ENCODE data around the gene NONO. TPM values are rescaled to one million over a fixed set of nuclear protein-coding genes. Genes with fewer than 3 reads are reported as not detected.

NONO gene
- total RNA-seq, 1 experiment from 2014 or later = 551 TPM

DNA sequence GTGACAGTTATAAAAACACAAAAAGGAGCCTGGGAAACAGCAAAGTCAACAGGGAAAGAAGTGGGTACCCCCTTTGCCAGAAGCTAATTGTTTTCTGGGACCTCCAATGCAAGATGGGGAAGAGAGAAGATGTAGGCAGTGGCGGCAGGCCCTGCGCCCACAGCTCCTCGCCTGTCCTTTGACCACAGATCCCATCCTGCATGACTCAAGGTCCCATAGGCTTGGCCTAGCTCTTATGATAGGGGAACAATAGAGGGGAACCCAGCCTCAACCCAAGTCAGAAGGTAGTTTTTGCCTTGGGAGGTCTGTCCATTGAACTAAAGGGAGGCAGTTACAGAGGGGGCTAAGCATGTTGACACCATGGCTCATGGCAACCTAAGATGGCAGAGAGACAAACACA, 43.7 kb upstream of the NONO start:
- intact Hi-C loops (cut with micrococcal nuclease; ENCODE audit: unreplicated experiment) = no loop called here
- BruUV-seq (replicated peaks) = TSS peak; percentile 28
- H3K27ac ChIP-seq = no peak overlapping the region
- TF ChIP-seq EZH2 (IDR thresholded peaks at IDR 0.05; ENCODE audit: low read depth) = no peak
- no peak for TF ChIP-seq CTCF (conservative IDR thresholded peaks at IDR 0.05)
- H3K36me3 ChIP-seq (ENCODE audit: low read depth) = no peaks in the 10 kb centered on the region; the same call in 1 of the 2 replicates
- no peak overlapping the region for H3K4me2 ChIP-seq
- no peaks in the 10 kb centered on the region for H3K9me3 ChIP-seq (ENCODE audit: insufficient read depth, low read depth)
- H3K4me3 ChIP-seq = no peak overlapping the region
- H3K9me2 ChIP-seq (ENCODE audit: insufficient read depth) = no peaks in the 10 kb centered on the region
- no peaks in the 10 kb centered on the region for H4K20me1 ChIP-seq (ENCODE audit: insufficient read depth)
- H3K79me2 ChIP-seq (ENCODE audit: low read depth) = no peaks in the 10 kb centered on the region
- no peaks in the 10 kb centered on the region for H3K27me3 ChIP-seq (ENCODE audit: insufficient read depth, low read depth)
- no peaks in the 10 kb centered on the region for H3K4me1 ChIP-seq (replicated peaks; ENCODE audit: insufficient read depth)
- H2AFZ ChIP-seq = no peak overlapping the region
- ChIA-PET POLR2A (ENCODE audit: unreplicated experiment) (no interaction called here), CTCF (no interaction called here)
- H3F3A ChIP-seq (ENCODE audit: insufficient read depth, low read depth) = no peaks in the 10 kb centered on the region
- DNase-seq = no peak

- H3K9me2 ChIP-seq (ENCODE audit: insufficient read depth) = no peaks in the 10 kb centered on the region
- H3F3A ChIP-seq (ENCODE audit: insufficient read depth, low read depth) = no peaks in the 10 kb centered on the region
- H3K4me3 ChIP-seq = no peak overlapping the region
- H3K79me2 ChIP-seq (ENCODE audit: low read depth) = no peaks in the 10 kb centered on the region
- no peak for DNase-seq
- H3K27me3 ChIP-seq (ENCODE audit: insufficient read depth, low read depth) = no peaks in the 10 kb centered on the region
- no peaks in the 10 kb centered on the region for H3K9me3 ChIP-seq (ENCODE audit: insufficient read depth, low read depth)
- no peaks in the 10 kb centered on the region; the same call in 1 of the 2 replicates for H3K36me3 ChIP-seq (ENCODE audit: low read depth)
- POLR2A ChIA-PET (ENCODE audit: unreplicated experiment) = no interaction called here
- TF ChIP-seq CTCF (conservative IDR thresholded peaks at IDR 0.05) (no peak), EZH2 (IDR thresholded peaks at IDR 0.05; ENCODE audit: low read depth) (no peak)
- H2AFZ ChIP-seq = no peak overlapping the region
- H3K27ac ChIP-seq = no peak overlapping the region
- intact Hi-C loops (cut with micrococcal nuclease; ENCODE audit: unreplicated experiment) = no loop called here
- CTCF ChIA-PET = no interaction called here
- H4K20me1 ChIP-seq (ENCODE audit: insufficient read depth) = no peaks in the 10 kb centered on the region
- no peak overlapping the region for H3K4me2 ChIP-seq
- H3K4me1 ChIP-seq (replicated peaks; ENCODE audit: insufficient read depth) = no peaks in the 10 kb centered on the region
- no TSS peak for BruUV-seq (replicated peaks)
Observed at GRCh38 chrX:71241301-71241700, 42.1 kb upstream of the NONO start.

GRCh38 chrX:71244359-71245128, 38.9 kb upstream of the NONO start:
- no peak overlapping the region for H2AFZ ChIP-seq
- intact Hi-C loops (cut with micrococcal nuclease; ENCODE audit: unreplicated experiment) = no loop called here
- H3K27ac ChIP-seq = no peak overlapping the region
- ChIA-PET POLR2A (ENCODE audit: unreplicated experiment) (no interaction called here), CTCF (no interaction called here)
- no TSS peak for BruUV-seq (replicated peaks)
- no peak overlapping the region for H3K4me3 ChIP-seq
- H3K79me2 ChIP-seq (ENCODE audit: low read depth) = no peaks in the 10 kb centered on the region
- TF ChIP-seq EZH2 (IDR thresholded peaks at IDR 0.05; ENCODE audit: low read depth) = no peak
- no peak for TF ChIP-seq CTCF (conservative IDR thresholded peaks at IDR 0.05)
- no peaks in the 10 kb centered on the region for H3K27me3 ChIP-seq (ENCODE audit: insufficient read depth, low read depth)
- no peaks in the 10 kb centered on the region for H3K9me2 ChIP-seq (ENCODE audit: insufficient read depth)
- H3K4me2 ChIP-seq = no peak overlapping the region
- no peaks in the 10 kb centered on the region for H3K4me1 ChIP-seq (replicated peaks; ENCODE audit: insufficient read depth)
- no peaks in the 10 kb centered on the region for H3F3A ChIP-seq (ENCODE audit: insufficient read depth, low read depth)
- DNase-seq = no peak
- no peaks in the 10 kb centered on the region for H3K9me3 ChIP-seq (ENCODE audit: insufficient read depth, low read depth)
- no peaks in the 10 kb centered on the region for H4K20me1 ChIP-seq (ENCODE audit: insufficient read depth)
- H3K36me3 ChIP-seq (ENCODE audit: low read depth) = no peaks in the 10 kb centered on the region; the same call in 1 of the 2 replicates

All from PC-9 (cell line).